Body of pancreas (tissue), 4 donors: Measurements from ENCODE around the gene PPP3R1.

ENCODE experiments used
- CTCF ChIP-seq, 7 experiments: fragments of 450-650 bp in 4 of 7; fragments of 200-600 bp in 3 of 7; sonication (generic) in 3 of 7; IDR thresholded peaks; one replicate each; pipeline ENCODE4 v1.5.1; 2016 to 2019; ENCODE audit warnings: antibody characterized with exemption in 7 of 7
- POLR2A ChIP-seq, 3 donors: fragments of 450-650 bp; IDR thresholded peaks; one replicate each; pipeline ENCODE4 v1.6.1; 2016; ENCODE audit warnings: antibody characterized with exemption in 3 of 3, mild to moderate bottlenecking in 2 of 3

DNA sequence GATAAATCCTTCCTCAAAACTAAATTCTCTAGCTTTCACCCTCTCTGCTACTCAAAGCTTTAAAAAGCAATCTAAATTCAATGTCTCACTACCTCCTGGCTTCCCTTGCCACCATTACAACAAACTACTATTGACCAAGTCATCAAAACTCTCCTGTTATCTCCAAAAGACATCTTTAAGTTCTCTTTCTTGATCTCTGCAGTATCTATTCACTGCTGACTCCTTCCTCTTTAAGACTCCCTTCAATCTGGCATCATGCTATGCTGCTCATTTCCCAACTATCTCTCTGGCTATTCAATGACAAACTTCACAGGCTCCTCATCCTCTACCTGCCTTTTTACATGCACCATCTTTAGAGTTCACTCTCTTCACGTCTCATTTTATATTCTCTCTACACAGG, 5.9 kb downstream of the PPP3R1 start:
- TF ChIP-seq CTCF (IDR thresholded peaks at IDR 0.05) (no peak), POLR2A (IDR thresholded peaks at IDR 0.05) (no peak)
